ENCODE measurements around the gene CMC1.

DNA sequence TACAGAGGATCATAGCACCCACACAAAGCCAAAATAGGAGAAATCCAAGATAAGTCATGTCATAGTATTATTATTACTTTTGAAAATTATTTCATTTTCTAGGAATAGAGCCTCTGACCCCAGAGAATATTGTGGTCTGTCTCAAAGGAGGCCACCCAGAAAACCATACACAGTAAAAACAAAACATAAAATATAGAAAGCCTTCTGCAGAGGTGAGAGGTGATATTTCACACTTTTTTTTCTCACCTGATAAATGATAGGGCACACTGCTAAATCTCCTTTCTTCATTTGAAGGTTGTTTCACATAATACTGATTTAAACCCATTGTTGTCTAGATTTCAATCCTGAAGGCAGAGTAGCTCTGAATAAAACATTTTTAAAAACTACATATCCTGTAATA, 7.0 kb upstream of the CMC1 start:
- TF ChIP-seq, protein P1, sequence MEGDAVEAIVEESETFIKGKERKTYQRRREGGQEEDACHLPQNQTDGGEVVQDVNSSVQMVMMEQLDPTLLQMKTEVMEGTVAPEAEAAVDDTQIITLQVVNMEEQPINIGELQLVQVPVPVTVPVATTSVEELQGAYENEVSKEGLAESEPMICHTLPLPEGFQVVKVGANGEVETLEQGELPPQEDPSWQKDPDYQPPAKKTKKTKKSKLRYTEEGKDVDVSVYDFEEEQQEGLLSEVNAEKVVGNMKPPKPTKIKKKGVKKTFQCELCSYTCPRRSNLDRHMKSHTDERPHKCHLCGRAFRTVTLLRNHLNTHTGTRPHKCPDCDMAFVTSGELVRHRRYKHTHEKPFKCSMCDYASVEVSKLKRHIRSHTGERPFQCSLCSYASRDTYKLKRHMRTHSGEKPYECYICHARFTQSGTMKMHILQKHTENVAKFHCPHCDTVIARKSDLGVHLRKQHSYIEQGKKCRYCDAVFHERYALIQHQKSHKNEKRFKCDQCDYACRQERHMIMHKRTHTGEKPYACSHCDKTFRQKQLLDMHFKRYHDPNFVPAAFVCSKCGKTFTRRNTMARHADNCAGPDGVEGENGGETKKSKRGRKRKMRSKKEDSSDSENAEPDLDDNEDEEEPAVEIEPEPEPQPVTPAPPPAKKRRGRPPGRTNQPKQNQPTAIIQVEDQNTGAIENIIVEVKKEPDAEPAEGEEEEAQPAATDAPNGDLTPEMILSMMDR (IDR thresholded peaks at IDR 0.05; ENCODE audit: poor library complexity) = no peak
- TF ChIP-seq EZH2 (IDR thresholded peaks at IDR 0.05; ENCODE audit: borderline replicate concordance) = no peak

Measured in hepatocyte (in vitro differentiated cells).